IPS-18a (cell line): Measurements from ENCODE around the gene USO1.

Experiments
- H3K27ac ChIP-seq: one replicate; pipeline ENCODE4 v1.5.1; 2013; ENCODE audit warnings: low read length
- H3K27me3 ChIP-seq: one replicate; pipeline ENCODE4 v1.6.1; 2013; ENCODE audit warnings: mild to moderate bottlenecking, low read length; ENCODE audit not compliant: control insufficient read depth, insufficient read depth
- H3K36me3 ChIP-seq: one replicate; pipeline ENCODE4 v1.6.1; 2013; ENCODE audit warnings: low read depth, low read length; ENCODE audit not compliant: control insufficient read depth
- H3K4me1 ChIP-seq: one replicate; pipeline ENCODE4 v1.6.1; 2013; ENCODE audit warnings: low read depth, low read length; ENCODE audit not compliant: control insufficient read depth
- H3K4me3 ChIP-seq: one replicate; pipeline ENCODE4 v1.5.1; 2013; ENCODE audit warnings: low read length
- H3K9ac ChIP-seq: one replicate; pipeline ENCODE4 v1.6.1; 2013; ENCODE audit warnings: mild to moderate bottlenecking, low read length, moderate library complexity
- H3K9me3 ChIP-seq: one replicate; pipeline ENCODE4 v1.6.1; 2013; ENCODE audit warnings: low read depth, low read length; ENCODE audit not compliant: control insufficient read depth

The USO1 gene

GRCh38 chr4:75821966-75822365 is 97.6 kb downstream of the USO1 start:
- H3K9ac ChIP-seq: no peak overlapping the region
- no peak overlapping the region for H3K27ac ChIP-seq
- no peaks in the 10 kb centered on the region for H3K27me3 ChIP-seq
- no peaks in the 10 kb centered on the region for H3K4me1 ChIP-seq
- no peaks in the 10 kb centered on the region for H3K36me3 ChIP-seq
- H3K4me3 ChIP-seq: no peak overlapping the region
- H3K9me3 ChIP-seq: no peaks in the 10 kb centered on the region

GRCh38 chr4:75822416-75822815 is 98.0 kb downstream of the USO1 start:
- no peak overlapping the region for H3K9ac ChIP-seq
- no peak overlapping the region for H3K4me3 ChIP-seq
- no peak overlapping the region for H3K27ac ChIP-seq
- H3K27me3 ChIP-seq: no peaks in the 10 kb centered on the region
- H3K9me3 ChIP-seq: no peaks in the 10 kb centered on the region
- no peaks in the 10 kb centered on the region for H3K36me3 ChIP-seq
- H3K4me1 ChIP-seq: no peaks in the 10 kb centered on the region

GRCh38 chr4:75823812-75824211 is 99.4 kb downstream of the USO1 start:
- Histone ChIP-seq H3K4me3 (no peak overlapping the region), H3K27ac (no peak overlapping the region), H3K27me3 (no peaks in the 10 kb centered on the region), H3K4me1 (no peaks in the 10 kb centered on the region), H3K9ac (no peak overlapping the region), H3K36me3 (no peaks in the 10 kb centered on the region), H3K9me3 (no peaks in the 10 kb centered on the region)

- Histone ChIP-seq H3K9me3 (no peaks in the 10 kb centered on the region), H3K27ac (no peak overlapping the region), H3K9ac (no peak overlapping the region), H3K36me3 (no peaks in the 10 kb centered on the region), H3K4me1 (peaks cover 10% of the 10 kb centered on the region), H3K4me3 (no peak overlapping the region), H3K27me3 (no peaks in the 10 kb centered on the region)
Observed at GRCh38 chr4:75830906-75831305, 106.5 kb downstream of the USO1 start.

- Histone ChIP-seq H3K4me3 (peak overlapping the region; percentile 12), H3K27me3 (no peaks in the 10 kb centered on the region), H3K36me3 (no peaks in the 10 kb centered on the region), H3K9me3 (no peaks in the 10 kb centered on the region), H3K4me1 (peaks cover 10% of the 10 kb centered on the region), H3K27ac (no peak overlapping the region), H3K9ac (no peak overlapping the region)
Observed at GRCh38 chr4:75831856-75832405, 107.6 kb downstream of the USO1 start.

GRCh38 chr4:75834095-75834771 is 109.9 kb downstream of the USO1 start:
- H3K4me3 ChIP-seq: no peak overlapping the region
- no peak overlapping the region for H3K27ac ChIP-seq
- H3K9ac ChIP-seq: no peak overlapping the region
- no peaks in the 10 kb centered on the region for H3K27me3 ChIP-seq
- H3K9me3 ChIP-seq: no peaks in the 10 kb centered on the region
- peaks cover 10% of the 10 kb centered on the region for H3K4me1 ChIP-seq
- H3K36me3 ChIP-seq: no peaks in the 10 kb centered on the region

GRCh38 chr4:75834772-75835154 is 110.4 kb downstream of the USO1 start:
- no peak overlapping the region for H3K9ac ChIP-seq
- H3K4me3 ChIP-seq: no peak overlapping the region
- H3K36me3 ChIP-seq: no peaks in the 10 kb centered on the region
- H3K27ac ChIP-seq: no peak overlapping the region
- peaks cover 10% of the 10 kb centered on the region for H3K4me1 ChIP-seq
- H3K9me3 ChIP-seq: no peaks in the 10 kb centered on the region
- H3K27me3 ChIP-seq: no peaks in the 10 kb centered on the region

- H3K27me3 ChIP-seq: no peaks in the 10 kb centered on the region
- H3K9ac ChIP-seq: no peak overlapping the region
- H3K4me1 ChIP-seq: peaks cover 8% of the 10 kb centered on the region
- no peaks in the 10 kb centered on the region for H3K9me3 ChIP-seq
- H3K27ac ChIP-seq: no peak overlapping the region
- H3K4me3 ChIP-seq: no peak overlapping the region
- H3K36me3 ChIP-seq: no peaks in the 10 kb centered on the region
Observed at GRCh38 chr4:75841641-75842520, 117.5 kb downstream of the USO1 start.

GRCh38 chr4:75843596-75843995 is 119.2 kb downstream of the USO1 start:
- H3K27me3 ChIP-seq: no peaks in the 10 kb centered on the region
- H3K4me3 ChIP-seq: no peak overlapping the region
- peaks cover 8% of the 10 kb centered on the region for H3K4me1 ChIP-seq
- no peaks in the 10 kb centered on the region for H3K9me3 ChIP-seq
- H3K9ac ChIP-seq: no peak overlapping the region
- H3K27ac ChIP-seq: no peak overlapping the region
- no peaks in the 10 kb centered on the region for H3K36me3 ChIP-seq

- H3K9me3 ChIP-seq: no peaks in the 10 kb centered on the region
- H3K27ac ChIP-seq: no peak overlapping the region
- H3K4me1 ChIP-seq: peaks cover 8% of the 10 kb centered on the region
- no peak overlapping the region for H3K9ac ChIP-seq
- H3K4me3 ChIP-seq: no peak overlapping the region
- no peaks in the 10 kb centered on the region for H3K36me3 ChIP-seq
- no peaks in the 10 kb centered on the region for H3K27me3 ChIP-seq
Observed at GRCh38 chr4:75844151-75844662, 119.8 kb downstream of the USO1 start.

- Histone ChIP-seq H3K9me3 (no peaks in the 10 kb centered on the region), H3K27me3 (no peaks in the 10 kb centered on the region), H3K36me3 (no peaks in the 10 kb centered on the region), H3K9ac (no peak overlapping the region), H3K4me3 (no peak overlapping the region), H3K4me1 (peaks cover 13% of the 10 kb centered on the region), H3K27ac (no peak overlapping the region)
Observed at GRCh38 chr4:75845992-75846391, 121.6 kb downstream of the USO1 start.
